SU-DHL-6 (cell line): ENCODE results near the gene CCDC73.

Experiments
- H2AFZ ChIP-seq: fragments of 200-600 bp; sonication (generic); 2 replicates; pipeline ENCODE4 v1.6.1; 2014; ENCODE audit warnings: low read depth, mild to moderate bottlenecking, moderate library complexity, mixed read lengths, antibody characterized with exemption, low read length; ENCODE audit not compliant: severe bottlenecking
- H3F3A ChIP-seq: fragments of 200-600 bp; shearing (Covaris generic); 2 replicates; pipeline ENCODE4 v1.6.0; 2016; ENCODE audit warnings: antibody characterized with exemption, mild to moderate bottlenecking; ENCODE audit not compliant: insufficient read depth
- H3K27ac ChIP-seq: fragments of 200-600 bp; sonication (generic); 2 replicates; pipeline ENCODE4 v1.5.1; 2016; ENCODE audit warnings: low read depth, mild to moderate bottlenecking, low read length, moderate library complexity, mixed read lengths
- H3K27me3 ChIP-seq: fragments of 200-600 bp; sonication (generic), shearing (Covaris generic); 2 replicates; pipeline ENCODE4 v1.6.0; 2014; ENCODE audit warnings: mild to moderate bottlenecking, low read length
- H3K36me3 ChIP-seq: fragments of 200-600 bp; sonication (generic); 2 replicates; pipeline ENCODE4 v1.6.1; 2014; ENCODE audit warnings: mild to moderate bottlenecking, low read length, mixed read lengths
- H3K4me2 ChIP-seq: fragments of 300-600, 200-600 bp; shearing (Covaris generic), sonication (generic); 2 replicates; pipeline ENCODE4 v1.6.0; 2014; ENCODE audit warnings: low read length, low read depth, mild to moderate bottlenecking; ENCODE audit not compliant: poor library complexity, severe bottlenecking
- H3K4me3 ChIP-seq: fragments of 200-600 bp; sonication (generic); 2 replicates; pipeline ENCODE4 v1.5.1; 2014; ENCODE audit warnings: antibody characterized with exemption, low read length, mild to moderate bottlenecking, mixed read lengths; ENCODE audit not compliant: insufficient read depth, poor library complexity, severe bottlenecking
- H3K79me2 ChIP-seq: fragments of 200-600 bp; sonication (generic); 2 replicates; pipeline ENCODE4 v1.6.1; 2014; ENCODE audit warnings: mild to moderate bottlenecking, low read length, moderate library complexity; ENCODE audit not compliant: insufficient read depth
- H3K9ac ChIP-seq: fragments of 200-600 bp; sonication (generic); 2 replicates; pipeline ENCODE4 v1.7.0; 2014; ENCODE audit warnings: mild to moderate bottlenecking, low read length
- H3K9me2 ChIP-seq: fragments of 200-600 bp; sonication (generic); replicated peaks from 2 replicates; pipeline ENCODE4 v1.6.1; 2014; ENCODE audit warnings: low read length; ENCODE audit not compliant: insufficient read depth
- H3K9me3 ChIP-seq: fragments of 200-600 bp; sonication (generic); 2 replicates; pipeline ENCODE4 v1.6.1; 2014; ENCODE audit warnings: low read length, mixed read lengths; ENCODE audit not compliant: insufficient read depth
- H4K20me1 ChIP-seq: fragments of 200-600 bp; sonication (generic); 2 replicates; pipeline ENCODE4 v1.6.1; 2014; ENCODE audit warnings: low read depth, mild to moderate bottlenecking, antibody characterized with exemption, low read length, moderate library complexity, mixed read lengths
- EZH2phosphoT487 ChIP-seq: fragments of 200-600 bp; sonication (generic), shearing (Covaris generic); conservative IDR thresholded peaks from 2 replicates; pipeline ENCODE4 v1.6.1; 2018; ENCODE audit warnings: mild to moderate bottlenecking, antibody characterized with exemption, low read length, moderate library complexity, mixed read lengths
- TF ChIP-seq, protein P1 (sequence below): fragments of 200-600 bp; sonication (generic); IDR thresholded peaks from one replicate; pipeline ENCODE4 v1.5.1; 2017; ENCODE audit warnings: antibody characterized with exemption, mild to moderate bottlenecking, low read length, moderate library complexity; ENCODE audit not compliant: insufficient read depth, poor library complexity, severe bottlenecking

Gene CCDC73

DNA sequence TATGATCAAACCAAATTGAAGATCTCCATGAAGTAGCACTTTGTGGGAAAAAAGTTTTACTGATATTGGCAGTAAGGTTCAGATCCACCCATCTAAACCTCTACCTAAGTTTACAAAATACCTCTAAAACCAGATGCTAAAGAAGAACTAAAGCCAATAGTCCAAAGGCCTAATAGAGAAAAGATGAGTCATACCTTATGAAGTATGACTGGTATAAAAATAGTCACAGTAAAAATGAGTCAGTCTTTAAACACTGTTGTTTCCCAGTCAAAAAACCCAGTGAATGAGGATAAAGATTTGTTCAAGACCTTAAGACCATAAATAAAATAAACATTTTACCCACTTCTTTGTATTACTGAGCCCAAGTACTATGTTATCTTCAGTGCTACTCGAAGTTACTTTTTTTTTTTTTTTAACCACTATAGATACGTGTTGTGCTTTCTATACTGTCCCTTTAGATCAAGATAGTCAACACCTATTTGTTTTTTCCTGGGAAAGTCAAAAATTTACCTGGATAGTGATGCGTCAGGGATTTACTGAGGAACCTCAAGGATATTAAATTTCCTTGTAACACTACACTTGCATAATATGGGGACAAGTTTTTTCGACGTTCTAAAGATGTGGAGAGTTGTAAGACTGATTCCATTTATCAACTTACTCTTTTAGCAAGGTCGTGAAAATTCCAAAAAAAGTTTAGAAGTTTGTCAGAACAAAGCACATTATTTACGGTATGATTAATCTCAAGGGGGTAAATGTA lies 87.3 kb downstream of the CCDC73 start:
- Histone ChIP-seq H2AFZ (no peak overlapping the region), H4K20me1 (no peaks in the 10 kb centered on the region), H3K4me2 (no peak overlapping the region), H3K79me2 (no peaks in the 10 kb centered on the region), H3K9me2 (no peaks in the 10 kb centered on the region), H3K9ac (no peak overlapping the region), H3F3A (no peaks in the 10 kb centered on the region), H3K27me3 (no peaks in the 10 kb centered on the region), H3K36me3 (no peaks in the 10 kb centered on the region), H3K4me3 (no peak overlapping the region), H3K9me3 (no peaks in the 10 kb centered on the region), H3K27ac (no peak overlapping the region)
- TF ChIP-seq, protein P1, sequence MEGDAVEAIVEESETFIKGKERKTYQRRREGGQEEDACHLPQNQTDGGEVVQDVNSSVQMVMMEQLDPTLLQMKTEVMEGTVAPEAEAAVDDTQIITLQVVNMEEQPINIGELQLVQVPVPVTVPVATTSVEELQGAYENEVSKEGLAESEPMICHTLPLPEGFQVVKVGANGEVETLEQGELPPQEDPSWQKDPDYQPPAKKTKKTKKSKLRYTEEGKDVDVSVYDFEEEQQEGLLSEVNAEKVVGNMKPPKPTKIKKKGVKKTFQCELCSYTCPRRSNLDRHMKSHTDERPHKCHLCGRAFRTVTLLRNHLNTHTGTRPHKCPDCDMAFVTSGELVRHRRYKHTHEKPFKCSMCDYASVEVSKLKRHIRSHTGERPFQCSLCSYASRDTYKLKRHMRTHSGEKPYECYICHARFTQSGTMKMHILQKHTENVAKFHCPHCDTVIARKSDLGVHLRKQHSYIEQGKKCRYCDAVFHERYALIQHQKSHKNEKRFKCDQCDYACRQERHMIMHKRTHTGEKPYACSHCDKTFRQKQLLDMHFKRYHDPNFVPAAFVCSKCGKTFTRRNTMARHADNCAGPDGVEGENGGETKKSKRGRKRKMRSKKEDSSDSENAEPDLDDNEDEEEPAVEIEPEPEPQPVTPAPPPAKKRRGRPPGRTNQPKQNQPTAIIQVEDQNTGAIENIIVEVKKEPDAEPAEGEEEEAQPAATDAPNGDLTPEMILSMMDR, result no peak
- TF ChIP-seq EZH2phosphoT487, result no peak

DNA sequence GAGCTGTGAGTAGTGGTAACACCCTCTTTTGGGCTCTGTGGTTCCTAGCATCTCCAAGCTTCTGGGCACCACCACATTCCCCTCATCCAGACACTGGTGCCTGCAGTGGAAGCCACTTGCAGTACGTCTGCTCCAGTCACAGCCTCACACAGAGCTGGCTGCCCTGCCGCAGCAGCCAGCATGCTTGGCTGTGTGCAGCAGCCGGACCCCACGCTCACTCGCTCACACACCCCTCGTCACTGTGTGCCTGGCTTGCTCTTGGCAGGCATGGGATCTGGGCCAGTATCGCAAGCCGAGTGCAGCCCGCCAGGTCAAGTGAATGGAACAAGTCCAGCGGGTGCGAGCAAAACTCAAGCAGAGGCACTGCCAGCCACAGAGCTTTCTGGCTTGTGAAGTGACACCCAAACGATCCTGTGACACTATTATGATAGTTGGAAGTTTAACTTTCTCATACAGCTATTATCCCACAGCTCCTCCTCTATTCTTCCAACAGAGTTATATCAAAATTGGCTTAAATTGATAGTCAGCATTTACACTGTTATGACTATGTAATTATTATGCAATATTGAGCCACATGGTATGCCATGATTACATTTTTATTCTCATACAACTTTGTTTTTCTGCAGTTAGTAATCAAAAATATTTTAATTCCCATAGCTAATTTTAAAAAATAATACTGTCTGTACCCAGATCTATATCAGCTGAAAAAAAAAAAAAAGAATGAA lies 89.0 kb downstream of the CCDC73 start:
- TF ChIP-seq, protein P1, result no peak
- TF ChIP-seq EZH2phosphoT487, result no peak
- H3K4me2 ChIP-seq, result no peak overlapping the region

DNA sequence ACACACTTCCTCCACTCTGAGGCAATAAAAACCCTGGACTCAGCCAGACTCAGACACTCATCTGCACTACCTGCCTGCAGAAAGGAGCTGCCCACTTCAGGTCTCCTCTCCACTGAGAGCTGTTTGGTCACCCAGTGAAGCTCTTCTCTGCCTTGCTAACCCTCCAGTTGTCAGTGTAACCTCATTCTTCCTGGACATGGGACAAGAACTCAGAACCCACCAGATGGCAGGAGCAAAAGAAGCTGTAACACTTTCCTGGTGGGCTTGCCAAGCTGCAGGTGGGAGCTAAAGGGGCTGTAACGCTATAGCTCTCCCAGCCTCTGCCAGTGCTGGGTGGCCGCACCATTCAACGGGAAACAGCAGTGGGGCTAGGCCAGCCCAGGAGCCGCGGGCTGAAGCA lies 89.7 kb downstream of the CCDC73 start:
- no peaks in the 10 kb centered on the region for H4K20me1 ChIP-seq
- no peaks in the 10 kb centered on the region for H3K9me2 ChIP-seq

More for the DNA sequence above, 89.0 kb downstream of the CCDC73 start:
- no peaks in the 10 kb centered on the region for H3K36me3 ChIP-seq
- no peak overlapping the region for H3K4me3 ChIP-seq
- no peaks in the 10 kb centered on the region for H3K9me3 ChIP-seq
- no peaks in the 10 kb centered on the region for H3K9me2 ChIP-seq
- no peaks in the 10 kb centered on the region for H3K27me3 ChIP-seq
- H3F3A ChIP-seq, result no peaks in the 10 kb centered on the region
- H2AFZ ChIP-seq, result no peak overlapping the region
- H4K20me1 ChIP-seq, result no peaks in the 10 kb centered on the region
- no peak overlapping the region for H3K9ac ChIP-seq
- H3K27ac ChIP-seq, result no peak overlapping the region
- H3K79me2 ChIP-seq, result no peaks in the 10 kb centered on the region

More for the DNA sequence above, 89.7 kb downstream of the CCDC73 start:
- no peak overlapping the region for H2AFZ ChIP-seq
- no peak overlapping the region for H3K4me2 ChIP-seq
- no peaks in the 10 kb centered on the region for H3K36me3 ChIP-seq
- H3K79me2 ChIP-seq, result no peaks in the 10 kb centered on the region
- H3K27ac ChIP-seq, result no peak overlapping the region
- H3F3A ChIP-seq, result no peaks in the 10 kb centered on the region
- H3K9ac ChIP-seq, result no peak overlapping the region
- no peaks in the 10 kb centered on the region for H3K9me3 ChIP-seq
- no peak overlapping the region for H3K4me3 ChIP-seq
- no peak for TF ChIP-seq EZH2phosphoT487
- TF ChIP-seq, protein P1, result no peak
- H3K27me3 ChIP-seq, result no peaks in the 10 kb centered on the region
